ENCODE results near the gene CLCN5.
"Not testable (repeated sequence)": the region's sequence is repeated elsewhere in the genome, so short reads cannot be mapped to it uniquely, and the experiment has no call there.

The CLCN5 gene

GRCh38 chrX:49999087-49999486 is 76.7 kb downstream of the CLCN5 start:
- DNase-seq = peak in 1 of 2 experiments; percentile 23

GRCh38 chrX:50000937-50001542 is 78.6 kb downstream of the CLCN5 start:
- DNase-seq = no peak

- no peak for DNase-seq
Observed at GRCh38 chrX:50002067-50002714, 79.8 kb downstream of the CLCN5 start.

- no peak for DNase-seq
Observed at GRCh38 chrX:50003467-50003866, 81.1 kb downstream of the CLCN5 start.

- DNase-seq = no peak
Observed at GRCh38 chrX:50003927-50004326, 81.5 kb downstream of the CLCN5 start.

GRCh38 chrX:50025591-50025990 is 103.2 kb downstream of the CLCN5 start:
- not testable (repeated sequence) for DNase-seq

- no peak for DNase-seq
Observed at GRCh38 chrX:50035126-50035525, 112.7 kb downstream of the CLCN5 start.

GRCh38 chrX:50036426-50036825 is 114.0 kb downstream of the CLCN5 start:
- DNase-seq = no peak

GRCh38 chrX:50045823-50046222 is 123.4 kb downstream of the CLCN5 start:
- no peak for DNase-seq

- DNase-seq = no peak
Observed at GRCh38 chrX:50049228-50049627, 126.8 kb downstream of the CLCN5 start.

- no peak for DNase-seq
Observed at GRCh38 chrX:50054147-50054546, 131.8 kb downstream of the CLCN5 start.

- no peak for DNase-seq
Observed at GRCh38 chrX:50066318-50066937, 144.0 kb downstream of the CLCN5 start.

- no peak for DNase-seq
Observed at GRCh38 chrX:50067435-50068284, 145.3 kb downstream of the CLCN5 start.

- DNase-seq = no peak
Observed at GRCh38 chrX:50068285-50068563, 145.8 kb downstream of the CLCN5 start.

- no peak for DNase-seq
Observed at GRCh38 chrX:50068893-50069292, 146.5 kb downstream of the CLCN5 start.

GRCh38 chrX:50071494-50071893 is 149.1 kb downstream of the CLCN5 start:
- DNase-seq = no peak

GRCh38 chrX:50072110-50072509 is 149.7 kb downstream of the CLCN5 start:
- no peak for DNase-seq

- no peak for DNase-seq
Observed at GRCh38 chrX:50073601-50074000, 151.2 kb downstream of the CLCN5 start.

GRCh38 chrX:50075630-50076339 is 153.4 kb downstream of the CLCN5 start:
- no peak for DNase-seq

- DNase-seq = no peak
Observed at GRCh38 chrX:50081282-50081889, 159.0 kb downstream of the CLCN5 start.

- no peak for DNase-seq
Observed at GRCh38 chrX:50082741-50083140, 160.3 kb downstream of the CLCN5 start.

GRCh38 chrX:50088645-50089044 is 166.2 kb downstream of the CLCN5 start:
- DNase-seq = no peak

- no peak for DNase-seq
Observed at GRCh38 chrX:50093625-50094024, 171.2 kb downstream of the CLCN5 start.

All from activated T-cell treated with anti-CD3 and anti-CD28 coated beads, Interleukin-2, amount 50 U/mL, for 48 hours (primary cell).